Amniotic epithelial cell (primary cell): Measurements from ENCODE around the gene TOM1L2.
"Not testable (repeated sequence)": the region's sequence is repeated elsewhere in the genome, so short reads cannot be mapped to it uniquely, and the experiment has no call there.

Experiments
- DNase-seq: peaks from one replicate; pipeline ENCODE4 v3.0.0-alpha.2; 2010; ENCODE audit warnings: low read depth

TOM1L2 gene

GRCh38 chr17:17972126-17972951, at the start of gene TOM1L2, which contains the start of gene DRC3:
Gene TOM1L2 (minus strand): TSS chr17:17972400. CDS start chr17:17972313, 87 bp downstream.
Gene DRC3 (plus strand): TSS chr17:17972862. CDS start chr17:17977599, 4,737 bp downstream.
- peak; percentile 100 for DNase-seq

- no peak for DNase-seq
Observed at GRCh38 chr17:18021372-18021771, 49.2 kb upstream of the TOM1L2 start.

GRCh38 chr17:18020971-18021370, 48.8 kb upstream of the TOM1L2 start:
- DNase-seq: no peak

GRCh38 chr17:18019838-18020154, 47.6 kb upstream of the TOM1L2 start:
- no peak for DNase-seq

- no peak for DNase-seq
Observed at GRCh38 chr17:18018411-18018921, 46.3 kb upstream of the TOM1L2 start.

- peak; percentile 90 for DNase-seq
Observed at GRCh38 chr17:18017958-18018357, 45.8 kb upstream of the TOM1L2 start.

GRCh38 chr17:18016426-18016825, 44.2 kb upstream of the TOM1L2 start:
- DNase-seq: no peak

GRCh38 chr17:18015593-18015992, 43.4 kb upstream of the TOM1L2 start:
- no peak for DNase-seq

GRCh38 chr17:18014006-18014405, 41.8 kb upstream of the TOM1L2 start:
- no peak for DNase-seq

- DNase-seq: no peak
Observed at GRCh38 chr17:18011286-18011685, 39.1 kb upstream of the TOM1L2 start.

- DNase-seq: no peak
Observed at GRCh38 chr17:18009609-18010420, 37.6 kb upstream of the TOM1L2 start.

GRCh38 chr17:18008496-18009268, 36.5 kb upstream of the TOM1L2 start:
- peak; percentile 24 for DNase-seq

- DNase-seq: no peak
Observed at GRCh38 chr17:18006495-18007239, 34.5 kb upstream of the TOM1L2 start.

- no peak for DNase-seq
Observed at GRCh38 chr17:18005496-18005895, 33.3 kb upstream of the TOM1L2 start.

GRCh38 chr17:18004884-18005305, 32.7 kb upstream of the TOM1L2 start:
- no peak for DNase-seq

GRCh38 chr17:18004345-18004744, 32.1 kb upstream of the TOM1L2 start:
- no peak for DNase-seq

GRCh38 chr17:18002171-18002570, 30.0 kb upstream of the TOM1L2 start:
- peak; percentile 50 for DNase-seq

GRCh38 chr17:18000030-18000408, 27.8 kb upstream of the TOM1L2 start:
- no peak for DNase-seq

- peak; percentile 17 for DNase-seq
Observed at GRCh38 chr17:17999364-18000029, 27.3 kb upstream of the TOM1L2 start.

GRCh38 chr17:17998934-17999333, 26.7 kb upstream of the TOM1L2 start:
- DNase-seq: no peak

- DNase-seq: not testable (repeated sequence)
Observed at GRCh38 chr17:17995887-17996286, 23.7 kb upstream of the TOM1L2 start.
